Measurements from ENCODE around the gene BCS1L. TPM values are rescaled to one million over a fixed set of nuclear protein-coding genes. Genes with fewer than 3 reads are reported as not detected.

Gene BCS1L
- total and polyA plus RNA-seq, 9 of the 15 experiments (the other 6 are each of a cell fraction or from before 2014, with no cell fraction given): 37.6 to 103 (median 56.7) TPM

GRCh38 chr2:218671654-218672566, 12.4 kb downstream of the BCS1L start, which contains the start of the genes RNF25 and STK36 (continued):
- no peak for TF ChIP-seq NFIX (CRISPR knock-in tag; IDR thresholded peaks at IDR 0.05; ENCODE audit: low read depth)
- no peak for TF ChIP-seq ZNF696 (CRISPR knock-in tag; conservative IDR thresholded peaks at IDR 0.05)
- TF ChIP-seq EGR1 (conservative IDR thresholded peaks at IDR 0.05): no peak
- peak; percentile 77 for TF ChIP-seq DIDO1 (tag; IDR thresholded peaks at IDR 0.05; ENCODE audit: low read depth)
- no peak for TF ChIP-seq ZNF217 (CRISPR knock-in tag; IDR thresholded peaks at IDR 0.05)
- no peak for TF ChIP-seq E2F5 (CRISPR knock-in tag; IDR thresholded peaks at IDR 0.05)
- TF ChIP-seq HDAC3 (IDR thresholded peaks at IDR 0.05; ENCODE audit: borderline replicate concordance, partially characterized antibody): no peak
- no peak for TF ChIP-seq NBN (IDR thresholded peaks at IDR 0.05; ENCODE audit: low read depth)
- TF ChIP-seq SMARCA4 (IDR thresholded peaks at IDR 0.05): no peak
- peak in 1 of 2 experiments; percentile 25 for TF ChIP-seq AFF1 (IDR thresholded peaks at IDR 0.05; ENCODE audit: low read depth in 1 of 2, partially characterized antibody in 2 of 2)
- TF ChIP-seq, protein P1, sequence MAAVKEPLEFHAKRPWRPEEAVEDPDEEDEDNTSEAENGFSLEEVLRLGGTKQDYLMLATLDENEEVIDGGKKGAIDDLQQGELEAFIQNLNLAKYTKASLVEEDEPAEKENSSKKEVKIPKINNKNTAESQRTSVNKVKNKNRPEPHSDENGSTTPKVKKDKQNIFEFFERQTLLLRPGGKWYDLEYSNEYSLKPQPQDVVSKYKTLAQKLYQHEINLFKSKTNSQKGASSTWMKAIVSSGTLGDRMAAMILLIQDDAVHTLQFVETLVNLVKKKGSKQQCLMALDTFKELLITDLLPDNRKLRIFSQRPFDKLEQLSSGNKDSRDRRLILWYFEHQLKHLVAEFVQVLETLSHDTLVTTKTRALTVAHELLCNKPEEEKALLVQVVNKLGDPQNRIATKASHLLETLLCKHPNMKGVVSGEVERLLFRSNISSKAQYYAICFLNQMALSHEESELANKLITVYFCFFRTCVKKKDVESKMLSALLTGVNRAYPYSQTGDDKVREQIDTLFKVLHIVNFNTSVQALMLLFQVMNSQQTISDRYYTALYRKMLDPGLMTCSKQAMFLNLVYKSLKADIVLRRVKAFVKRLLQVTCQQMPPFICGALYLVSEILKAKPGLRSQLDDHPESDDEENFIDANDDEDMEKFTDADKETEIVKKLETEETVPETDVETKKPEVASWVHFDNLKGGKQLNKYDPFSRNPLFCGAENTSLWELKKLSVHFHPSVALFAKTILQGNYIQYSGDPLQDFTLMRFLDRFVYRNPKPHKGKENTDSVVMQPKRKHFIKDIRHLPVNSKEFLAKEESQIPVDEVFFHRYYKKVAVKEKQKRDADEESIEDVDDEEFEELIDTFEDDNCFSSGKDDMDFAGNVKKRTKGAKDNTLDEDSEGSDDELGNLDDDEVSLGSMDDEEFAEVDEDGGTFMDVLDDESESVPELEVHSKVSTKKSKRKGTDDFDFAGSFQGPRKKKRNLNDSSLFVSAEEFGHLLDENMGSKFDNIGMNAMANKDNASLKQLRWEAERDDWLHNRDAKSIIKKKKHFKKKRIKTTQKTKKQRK (IDR thresholded peaks at IDR 0.05; ENCODE audit: borderline replicate concordance, low read depth, low read length): no peak
- no peak for TF ChIP-seq USF1 (CRISPR knock-in tag; IDR thresholded peaks at IDR 0.05)
- no peak for TF ChIP-seq ZNF174 (CRISPR knock-in tag; IDR thresholded peaks at IDR 0.05)
- TF ChIP-seq, protein P2, sequence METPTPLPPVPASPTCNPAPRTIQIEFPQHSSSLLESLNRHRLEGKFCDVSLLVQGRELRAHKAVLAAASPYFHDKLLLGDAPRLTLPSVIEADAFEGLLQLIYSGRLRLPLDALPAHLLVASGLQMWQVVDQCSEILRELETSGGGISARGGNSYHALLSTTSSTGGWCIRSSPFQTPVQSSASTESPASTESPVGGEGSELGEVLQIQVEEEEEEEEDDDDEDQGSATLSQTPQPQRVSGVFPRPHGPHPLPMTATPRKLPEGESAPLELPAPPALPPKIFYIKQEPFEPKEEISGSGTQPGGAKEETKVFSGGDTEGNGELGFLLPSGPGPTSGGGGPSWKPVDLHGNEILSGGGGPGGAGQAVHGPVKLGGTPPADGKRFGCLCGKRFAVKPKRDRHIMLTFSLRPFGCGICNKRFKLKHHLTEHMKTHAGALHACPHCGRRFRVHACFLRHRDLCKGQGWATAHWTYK (CRISPR knock-in tag; IDR thresholded peaks at IDR 0.05): no peak
- TF ChIP-seq NR3C1 (CRISPR knock-in tag; IDR thresholded peaks at IDR 0.05): no peak
- no peak for TF ChIP-seq CHD4 (IDR thresholded peaks at IDR 0.05; ENCODE audit: insufficient read depth, insufficient replicate concordance, low read depth, low read length, poor library complexity, severe bottlenecking)

Data from K562 (cell line).